Stimulated activated CD4-positive, alpha-beta T cell treated with anti-CD3 and anti-CD28 coated beads, Interleukin-15, amount 100 ng/mL, for 24 hours (primary cell): ENCODE results near the gene MIEF2.
A peak's percentile ranks its signal among the peaks of the same experiment; 100 is the strongest.
"Not testable (repeated sequence)": the region's sequence is repeated elsewhere in the genome, so short reads cannot be mapped to it uniquely, and the experiment has no call there.

Experiments used
- DNase-seq: peaks from one replicate; pipeline ENCODE4 v3.0.0-alpha.2; 2020

Gene MIEF2

GRCh38 chr17:18260332-18261145, at the start of gene MIEF2:
MIEF2 (plus strand) TSS chr17:18260662; CDS start chr17:18262721, 2,059 bp downstream.
- peak; percentile 96 for DNase-seq

GRCh38 chr17:18213666-18214270, 46.7 kb upstream of the MIEF2 start:
- no peak for DNase-seq

GRCh38 chr17:18216906-18217305, 43.6 kb upstream of the MIEF2 start:
- DNase-seq = not testable (repeated sequence)

GRCh38 chr17:18217412-18218015, 42.9 kb upstream of the MIEF2 start:
- peak; percentile 84 for DNase-seq

- no peak for DNase-seq
Observed at GRCh38 chr17:18218756-18219415, 41.6 kb upstream of the MIEF2 start.

- DNase-seq = no peak
Observed at GRCh38 chr17:18224053-18224386, 36.4 kb upstream of the MIEF2 start.

GRCh38 chr17:18224387-18225120, 35.9 kb upstream of the MIEF2 start:
- no peak for DNase-seq

- DNase-seq = peak; percentile 98
Observed at GRCh38 chr17:18225121-18225641, 35.3 kb upstream of the MIEF2 start, which contains the start of gene LLGL1. LLGL1 (plus strand) TSS chr17:18225635; CDS start chr17:18225683, 48 bp downstream.

GRCh38 chr17:18225642-18226283, 34.7 kb upstream of the MIEF2 start:
- no peak for DNase-seq

GRCh38 chr17:18226284-18226945, 34.0 kb upstream of the MIEF2 start:
- peak; percentile 22 for DNase-seq

GRCh38 chr17:18227635-18228034, 32.8 kb upstream of the MIEF2 start:
- no peak for DNase-seq

GRCh38 chr17:18228176-18228682, 32.2 kb upstream of the MIEF2 start:
- DNase-seq = no peak

GRCh38 chr17:18229254-18229653, 31.2 kb upstream of the MIEF2 start:
- DNase-seq = no peak

- no peak for DNase-seq
Observed at GRCh38 chr17:18229771-18230170, 30.7 kb upstream of the MIEF2 start.

- no peak for DNase-seq
Observed at GRCh38 chr17:18230288-18231141, 29.9 kb upstream of the MIEF2 start.

GRCh38 chr17:18231164-18231563, 29.3 kb upstream of the MIEF2 start:
- DNase-seq = no peak

- DNase-seq = no peak
Observed at GRCh38 chr17:18233803-18234518, 26.5 kb upstream of the MIEF2 start.

GRCh38 chr17:18234853-18235380, 25.5 kb upstream of the MIEF2 start:
- no peak for DNase-seq

GRCh38 chr17:18235743-18236256, 24.7 kb upstream of the MIEF2 start:
- DNase-seq = peak; percentile 65
